GM12878 (cell line): Measurements from ENCODE around the gene CTCFL.

Source experiments
- CHD4 ChIP-seq: fragments of 200-600 bp; sonication (generic); IDR thresholded peaks from 2 replicates; pipeline ENCODE4 v1.6.1; 2016; ENCODE audit warnings: mild to moderate bottlenecking
- YY1 ChIP-seq: IDR thresholded peaks from 2 replicates; pipeline ENCODE4 v1.6.1; 2011; ENCODE audit warnings: low read depth, mild to moderate bottlenecking, low read length

- TF ChIP-seq CHD4, result no peak
- TF ChIP-seq YY1, result no peak
These were observed 39.2 kb downstream of the CTCFL start for GRCh38 chr20:57485770-57486169.
